Measurements from ENCODE around the gene NAGA.

GRCh38 chr22:42022162-42022847 lies 48.3 kb downstream of the NAGA start:
- TF ChIP-seq CTCF (IDR thresholded peaks at IDR 0.05; ENCODE audit: poor library complexity) (no peak), EZH2 (IDR thresholded peaks at IDR 0.05; ENCODE audit: borderline replicate concordance) (no peak)
